Panc1 (cell line): ENCODE measurements around the gene TBKBP1. TPM values are rescaled to one million over a fixed set of nuclear protein-coding genes. Genes with fewer than 3 reads are reported as not detected.

Source experiments
- ATAC-seq: fragments of 200-7000 bp; cut with Tn5 transposase; 2 replicates; pipeline ENCODE4 v1.9.1; 2020; ENCODE audit warnings: mild to moderate bottlenecking, moderate library complexity
- BruUV-seq: library from RNA; stranded (reverse); fragments of 400-500 nt; replicated peaks from 2 replicates; lab custom pipeline; 2021; lab: Mats Ljungman, UMichigan
- CTCF ChIA-PET: fragments of 300-600 bp; sonication (Branson Sonifier 250); formaldehyde crosslinking; loops from one replicate; lab custom pipeline; 2022; ENCODE audit warnings: antibody characterized with exemption; lab: Charles Lee
- POLR2A ChIA-PET: fragments of 300-600 bp; sonication (Branson Sonifier 250); formaldehyde crosslinking; loops from one replicate; lab custom pipeline; 2022; ENCODE audit warnings: antibody characterized with exemption; lab: Charles Lee
- DNase-seq: peaks from one replicate; pipeline ENCODE4 v3.0.0-alpha.2; 2010; ENCODE audit warnings: low read depth, low spot score
- H3K27ac ChIP-seq: 2 replicates; pipeline ENCODE4 v1.5.1; 2011; ENCODE audit warnings: mild to moderate bottlenecking, low read length, inconsistent platforms
- H3K27me3 ChIP-seq: fragments of 200-500 bp; sonication (Bioruptor generic); 2 replicates; pipeline ENCODE4 v1.6.0; 2014; ENCODE audit warnings: low read length, inconsistent platforms; ENCODE audit not compliant: control insufficient read depth, insufficient read depth
- H3K36me3 ChIP-seq: fragments of 200-500 bp; sonication (Bioruptor generic); 2 replicates; pipeline ENCODE4 v1.5.1; 2014; ENCODE audit warnings: inconsistent platforms, mild to moderate bottlenecking, low read length, moderate library complexity; ENCODE audit not compliant: control insufficient read depth, insufficient read depth
- H3K4me1 ChIP-seq: 2 replicates; pipeline ENCODE4 v1.5.1; 2011; ENCODE audit warnings: inconsistent platforms, mild to moderate bottlenecking, low read length, moderate library complexity; ENCODE audit not compliant: control insufficient read depth, insufficient read depth
- H3K4me3 ChIP-seq, 2 experiments: 2 replicates each; pipeline ENCODE4 v1.5.1; 2011 to 2012; ENCODE audit warnings: low read depth in 2 of 2, low read length in 2 of 2, mild to moderate bottlenecking in 2 of 2, inconsistent platforms in 1 of 2, moderate library complexity in 1 of 2
- H3K9me3 ChIP-seq: fragments of 200-500 bp; sonication (Bioruptor generic); 2 replicates; pipeline ENCODE4 v1.5.1; 2014; ENCODE audit warnings: low read depth, mild to moderate bottlenecking, inconsistent platforms, low read length, moderate library complexity; ENCODE audit not compliant: control insufficient read depth, insufficient read depth
- POLR2AphosphoS5 ChIP-seq: IDR thresholded peaks from 2 replicates; pipeline ENCODE4 v1.6.1; 2012; ENCODE audit warnings: mild to moderate bottlenecking, low read depth, low read length, moderate library complexity
- SIN3A ChIP-seq: IDR thresholded peaks from 2 replicates; pipeline ENCODE4 v1.6.1; 2012; ENCODE audit warnings: low read depth, mild to moderate bottlenecking, low read length, moderate library complexity, borderline replicate concordance; ENCODE audit not compliant: insufficient read depth
- TCF7L2 ChIP-seq: IDR thresholded peaks from 2 replicates; pipeline ENCODE4 v1.6.1; 2011; ENCODE audit warnings: mild to moderate bottlenecking, low read depth, low read length, inconsistent platforms
- in situ Hi-C: cut with HindIII; loops from 2 replicates; pipeline ENCODE4 v1.10.0; 2016; ENCODE audit warnings: low sequenced_read_pairs, low pct_unique_long_range_greater_than_20kb
- intact Hi-C: fragments of 100-400 bp; cut with micrococcal nuclease; formaldehyde crosslinking; loops from one replicate; pipeline ENCODE4 v1.10.0; 2022; ENCODE audit not compliant: unreplicated experiment
- total RNA-seq: library from RNA; stranded (reverse); gene quantifications from one replicate; pipeline ENCODE4 v1.2.1, GENCODE V29; 2021; ENCODE audit not compliant: unreplicated experiment
- TF ChIP-seq, protein P1 (sequence below): fragments of 450-650 bp; IDR thresholded peaks from 2 replicates; pipeline ENCODE4 v1.5.1; 2017; ENCODE audit warnings: mild to moderate bottlenecking
- TF ChIP-seq, protein P2 (sequence below), 2 experiments: IDR thresholded peaks; 2 replicates each; pipeline ENCODE4 v1.6.1; 2011 to 2012; ENCODE audit warnings: low read depth in 2 of 2, control low read depth in 1 of 2, low read length in 1 of 2, mild to moderate bottlenecking in 1 of 2, moderate library complexity in 1 of 2; ENCODE audit not compliant: insufficient read depth in 1 of 2

The TBKBP1 gene
- total RNA-seq, 1 experiment from 2014 or later = 12.0 TPM

DNA sequence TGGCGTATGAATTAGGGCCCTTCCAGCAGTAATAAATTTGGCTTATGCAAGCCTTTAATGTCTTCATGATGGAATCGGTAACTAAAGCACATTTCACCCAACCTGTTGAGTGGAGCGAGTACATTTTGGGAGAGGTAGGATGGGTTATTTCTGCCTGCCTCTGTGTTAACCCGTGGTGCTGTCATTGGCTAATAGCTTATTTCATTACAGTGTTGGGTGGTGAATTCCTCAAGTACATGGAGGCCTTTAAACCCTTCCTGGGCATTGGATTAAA is 17.8 kb upstream of the TBKBP1 start:
- in situ Hi-C loops (no loop called here), intact Hi-C loops (no loop called here)
- H3K27ac ChIP-seq = no peak overlapping the region
- DNase-seq (no peak), ATAC-seq (no peak)
- peaks cover 72% of the 10 kb centered on the region for H3K36me3 ChIP-seq
- no peak overlapping the region for H3K4me3 ChIP-seq
- BruUV-seq = no TSS peak
- no peak for TF ChIP-seq SIN3A
- no peak for TF ChIP-seq TCF7L2
- no peak for TF ChIP-seq POLR2AphosphoS5
- TF ChIP-seq, protein P1, sequence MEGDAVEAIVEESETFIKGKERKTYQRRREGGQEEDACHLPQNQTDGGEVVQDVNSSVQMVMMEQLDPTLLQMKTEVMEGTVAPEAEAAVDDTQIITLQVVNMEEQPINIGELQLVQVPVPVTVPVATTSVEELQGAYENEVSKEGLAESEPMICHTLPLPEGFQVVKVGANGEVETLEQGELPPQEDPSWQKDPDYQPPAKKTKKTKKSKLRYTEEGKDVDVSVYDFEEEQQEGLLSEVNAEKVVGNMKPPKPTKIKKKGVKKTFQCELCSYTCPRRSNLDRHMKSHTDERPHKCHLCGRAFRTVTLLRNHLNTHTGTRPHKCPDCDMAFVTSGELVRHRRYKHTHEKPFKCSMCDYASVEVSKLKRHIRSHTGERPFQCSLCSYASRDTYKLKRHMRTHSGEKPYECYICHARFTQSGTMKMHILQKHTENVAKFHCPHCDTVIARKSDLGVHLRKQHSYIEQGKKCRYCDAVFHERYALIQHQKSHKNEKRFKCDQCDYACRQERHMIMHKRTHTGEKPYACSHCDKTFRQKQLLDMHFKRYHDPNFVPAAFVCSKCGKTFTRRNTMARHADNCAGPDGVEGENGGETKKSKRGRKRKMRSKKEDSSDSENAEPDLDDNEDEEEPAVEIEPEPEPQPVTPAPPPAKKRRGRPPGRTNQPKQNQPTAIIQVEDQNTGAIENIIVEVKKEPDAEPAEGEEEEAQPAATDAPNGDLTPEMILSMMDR = no peak
- TF ChIP-seq, protein P2, sequence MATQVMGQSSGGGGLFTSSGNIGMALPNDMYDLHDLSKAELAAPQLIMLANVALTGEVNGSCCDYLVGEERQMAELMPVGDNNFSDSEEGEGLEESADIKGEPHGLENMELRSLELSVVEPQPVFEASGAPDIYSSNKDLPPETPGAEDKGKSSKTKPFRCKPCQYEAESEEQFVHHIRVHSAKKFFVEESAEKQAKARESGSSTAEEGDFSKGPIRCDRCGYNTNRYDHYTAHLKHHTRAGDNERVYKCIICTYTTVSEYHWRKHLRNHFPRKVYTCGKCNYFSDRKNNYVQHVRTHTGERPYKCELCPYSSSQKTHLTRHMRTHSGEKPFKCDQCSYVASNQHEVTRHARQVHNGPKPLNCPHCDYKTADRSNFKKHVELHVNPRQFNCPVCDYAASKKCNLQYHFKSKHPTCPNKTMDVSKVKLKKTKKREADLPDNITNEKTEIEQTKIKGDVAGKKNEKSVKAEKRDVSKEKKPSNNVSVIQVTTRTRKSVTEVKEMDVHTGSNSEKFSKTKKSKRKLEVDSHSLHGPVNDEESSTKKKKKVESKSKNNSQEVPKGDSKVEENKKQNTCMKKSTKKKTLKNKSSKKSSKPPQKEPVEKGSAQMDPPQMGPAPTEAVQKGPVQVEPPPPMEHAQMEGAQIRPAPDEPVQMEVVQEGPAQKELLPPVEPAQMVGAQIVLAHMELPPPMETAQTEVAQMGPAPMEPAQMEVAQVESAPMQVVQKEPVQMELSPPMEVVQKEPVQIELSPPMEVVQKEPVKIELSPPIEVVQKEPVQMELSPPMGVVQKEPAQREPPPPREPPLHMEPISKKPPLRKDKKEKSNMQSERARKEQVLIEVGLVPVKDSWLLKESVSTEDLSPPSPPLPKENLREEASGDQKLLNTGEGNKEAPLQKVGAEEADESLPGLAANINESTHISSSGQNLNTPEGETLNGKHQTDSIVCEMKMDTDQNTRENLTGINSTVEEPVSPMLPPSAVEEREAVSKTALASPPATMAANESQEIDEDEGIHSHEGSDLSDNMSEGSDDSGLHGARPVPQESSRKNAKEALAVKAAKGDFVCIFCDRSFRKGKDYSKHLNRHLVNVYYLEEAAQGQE (IDR thresholded peaks at IDR 0.05; ENCODE audit: insufficient read depth in 1 of 2, low read depth in 2 of 2, low read length in 1 of 2) = no peak
- POLR2A ChIA-PET = no interaction called here
- H3K9me3 ChIP-seq = no peaks in the 10 kb centered on the region
- H3K4me1 ChIP-seq = no peaks in the 10 kb centered on the region
- CTCF ChIA-PET = no interaction called here
- no peaks in the 10 kb centered on the region for H3K27me3 ChIP-seq

DNA sequence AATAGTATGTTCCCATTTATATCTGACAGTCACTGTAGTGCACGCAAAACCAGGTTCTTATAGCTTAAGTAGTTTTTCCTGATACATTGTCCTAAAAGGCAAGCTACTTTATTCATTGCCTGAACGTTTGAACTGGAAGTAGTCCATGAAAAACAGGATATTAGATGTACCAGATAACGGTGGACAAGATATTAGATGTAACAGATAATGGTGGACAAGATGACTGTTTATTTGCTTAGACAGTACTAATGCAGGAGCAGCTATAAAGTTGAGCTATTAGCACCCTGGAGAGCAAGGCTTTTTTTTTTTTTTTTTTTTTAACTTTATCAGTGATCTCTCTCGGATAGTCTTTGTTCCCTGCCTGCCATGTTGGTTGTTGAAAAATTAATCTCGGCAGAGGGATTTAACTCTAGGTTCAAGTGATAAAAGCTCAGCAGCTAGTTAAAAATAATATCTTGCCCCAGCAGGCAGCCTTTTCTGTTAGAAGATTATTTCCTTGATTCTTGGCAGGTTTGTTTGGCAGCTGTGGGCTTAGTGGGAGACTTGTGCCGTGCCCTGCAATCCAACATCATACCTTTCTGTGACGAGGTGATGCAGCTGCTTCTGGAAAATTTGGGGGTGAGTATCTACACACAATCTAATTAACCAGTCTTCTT is 17.3 kb upstream of the TBKBP1 start:
- no TSS peak for BruUV-seq
- DNase-seq (no peak), ATAC-seq (no peak)
- CTCF ChIA-PET = no interaction called here
- no peaks in the 10 kb centered on the region for H3K9me3 ChIP-seq
- no peak overlapping the region for H3K4me3 ChIP-seq
- H3K27me3 ChIP-seq = no peaks in the 10 kb centered on the region
- intact Hi-C loops = no loop called here
- peaks cover 70% of the 10 kb centered on the region for H3K36me3 ChIP-seq
- POLR2A ChIA-PET = interaction anchor here (0.5 kb wide), 1 partner anchor 41 kb away, joined by 9 read pairs; no protein-coding TSS in a partner anchor
- TF ChIP-seq POLR2AphosphoS5 = no peak
- TF ChIP-seq, protein P2 (IDR thresholded peaks at IDR 0.05; ENCODE audit: insufficient read depth in 1 of 2, low read depth in 2 of 2, low read length in 1 of 2) = no peak
- no peak for TF ChIP-seq SIN3A
- TF ChIP-seq TCF7L2 = no peak
- TF ChIP-seq, protein P1 = no peak
- H3K27ac ChIP-seq = no peak overlapping the region
- no peaks in the 10 kb centered on the region for H3K4me1 ChIP-seq
- in situ Hi-C loops = no loop called here
